GM23338 (cell line): Measurements from ENCODE around the gene GHSR.

ENCODE experiments used
- CREB1 ChIP-seq: fragments of 250-450 bp; sonication (Bioruptor Pico); IDR thresholded peaks from 2 replicates; pipeline ENCODE4 v1.5.0; 2020; ENCODE audit warnings: low read depth, mild to moderate bottlenecking, moderate library complexity
- CTCF ChIP-seq, 2 experiments: fragments of 200-600 bp in 1 of 2; sonication (generic) in 1 of 2; conservative IDR thresholded peaks; 2 replicates each; pipeline versions ENCODE4 v1.5.1 to v1.6.1; 2016 to 2017; ENCODE audit warnings: antibody characterized with exemption in 2 of 2, low read depth in 2 of 2, mild to moderate bottlenecking in 2 of 2, moderate library complexity in 1 of 2
- JUNB ChIP-seq: IDR thresholded peaks from one replicate; pipeline ENCODE4 v1.6.1; 2016; ENCODE audit warnings: antibody characterized with exemption; ENCODE audit not compliant: unreplicated experiment
- POLR2AphosphoS5 ChIP-seq: IDR thresholded peaks from 2 replicates; pipeline ENCODE4 v1.6.1; 2016; ENCODE audit warnings: antibody characterized with exemption, low read depth
- REST ChIP-seq: IDR thresholded peaks from one replicate; pipeline ENCODE4 v1.6.1; 2018; ENCODE audit warnings: antibody characterized with exemption; ENCODE audit not compliant: unreplicated experiment
- STAT1 ChIP-seq: IDR thresholded peaks from one replicate; pipeline ENCODE4 v1.6.1; 2016; ENCODE audit warnings: antibody characterized with exemption; ENCODE audit not compliant: unreplicated experiment

- TF ChIP-seq CREB1, result no peak
- TF ChIP-seq CTCF (conservative IDR thresholded peaks at IDR 0.05; ENCODE audit: low read depth in 2 of 2), result no peak
- TF ChIP-seq JUNB, result no peak
- no peak for TF ChIP-seq REST
- TF ChIP-seq STAT1, result no peak
- TF ChIP-seq POLR2AphosphoS5, result no peak
Observed at GRCh38 chr3:172397716-172398405, 50.4 kb downstream of the GHSR start.
